ENCODE results near the gene OTUD1. TPM values are rescaled to one million over a fixed set of nuclear protein-coding genes. Genes with fewer than 3 reads are reported as not detected.

The OTUD1 gene
- total and polyA plus RNA-seq, 10 of the 15 experiments (the other 5 are each of a cell fraction or from before 2014, with no cell fraction given): 0.18 to 1.6 (median 0.63) TPM; not detected in 1

DNA sequence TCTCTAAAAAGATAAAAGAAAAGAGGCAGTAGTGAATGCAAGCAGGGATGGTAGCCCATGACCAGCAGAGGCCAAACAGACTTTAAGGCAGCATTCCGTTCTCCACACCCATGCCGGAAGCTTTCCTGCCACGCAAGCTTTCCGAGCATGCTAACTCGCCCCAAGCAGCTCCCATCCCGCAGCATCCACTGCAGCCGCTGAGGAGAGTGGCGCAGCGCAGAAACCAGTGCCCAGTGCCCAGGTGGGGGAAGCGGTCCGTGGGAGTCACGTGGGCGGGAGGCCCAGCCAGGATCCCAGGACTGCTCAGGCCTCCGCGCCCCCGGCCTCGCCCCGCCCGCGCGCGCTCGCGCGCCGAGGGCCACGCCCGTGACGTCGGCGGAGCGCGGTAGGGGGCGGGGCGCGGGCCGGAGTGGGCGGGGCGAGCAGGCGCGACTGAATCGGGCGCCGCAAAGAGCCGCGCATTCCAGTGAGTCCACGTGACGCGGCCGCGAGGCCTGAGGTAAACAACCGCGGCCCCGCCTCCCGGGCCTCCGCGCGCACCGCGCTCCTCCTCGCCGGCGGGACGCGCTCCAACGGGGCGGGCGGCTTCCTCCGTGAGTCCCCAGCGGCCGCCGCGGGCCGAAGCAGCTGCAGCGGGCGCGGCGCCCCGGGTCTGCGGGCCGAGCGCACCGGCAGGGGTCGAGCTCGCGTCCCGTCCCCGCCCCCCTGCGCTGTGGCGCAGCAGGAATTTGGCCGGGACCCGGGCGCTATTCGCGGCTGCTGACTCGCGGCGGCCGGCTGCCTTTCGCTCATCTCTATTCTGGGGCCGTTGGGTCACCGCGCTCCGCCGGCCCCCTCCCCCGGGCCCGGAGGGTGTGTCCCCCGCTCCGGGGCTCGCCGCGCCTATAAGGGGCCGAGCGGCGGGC, at the start of gene OTUD1 (continued):
- TF ChIP-seq, protein P1, sequence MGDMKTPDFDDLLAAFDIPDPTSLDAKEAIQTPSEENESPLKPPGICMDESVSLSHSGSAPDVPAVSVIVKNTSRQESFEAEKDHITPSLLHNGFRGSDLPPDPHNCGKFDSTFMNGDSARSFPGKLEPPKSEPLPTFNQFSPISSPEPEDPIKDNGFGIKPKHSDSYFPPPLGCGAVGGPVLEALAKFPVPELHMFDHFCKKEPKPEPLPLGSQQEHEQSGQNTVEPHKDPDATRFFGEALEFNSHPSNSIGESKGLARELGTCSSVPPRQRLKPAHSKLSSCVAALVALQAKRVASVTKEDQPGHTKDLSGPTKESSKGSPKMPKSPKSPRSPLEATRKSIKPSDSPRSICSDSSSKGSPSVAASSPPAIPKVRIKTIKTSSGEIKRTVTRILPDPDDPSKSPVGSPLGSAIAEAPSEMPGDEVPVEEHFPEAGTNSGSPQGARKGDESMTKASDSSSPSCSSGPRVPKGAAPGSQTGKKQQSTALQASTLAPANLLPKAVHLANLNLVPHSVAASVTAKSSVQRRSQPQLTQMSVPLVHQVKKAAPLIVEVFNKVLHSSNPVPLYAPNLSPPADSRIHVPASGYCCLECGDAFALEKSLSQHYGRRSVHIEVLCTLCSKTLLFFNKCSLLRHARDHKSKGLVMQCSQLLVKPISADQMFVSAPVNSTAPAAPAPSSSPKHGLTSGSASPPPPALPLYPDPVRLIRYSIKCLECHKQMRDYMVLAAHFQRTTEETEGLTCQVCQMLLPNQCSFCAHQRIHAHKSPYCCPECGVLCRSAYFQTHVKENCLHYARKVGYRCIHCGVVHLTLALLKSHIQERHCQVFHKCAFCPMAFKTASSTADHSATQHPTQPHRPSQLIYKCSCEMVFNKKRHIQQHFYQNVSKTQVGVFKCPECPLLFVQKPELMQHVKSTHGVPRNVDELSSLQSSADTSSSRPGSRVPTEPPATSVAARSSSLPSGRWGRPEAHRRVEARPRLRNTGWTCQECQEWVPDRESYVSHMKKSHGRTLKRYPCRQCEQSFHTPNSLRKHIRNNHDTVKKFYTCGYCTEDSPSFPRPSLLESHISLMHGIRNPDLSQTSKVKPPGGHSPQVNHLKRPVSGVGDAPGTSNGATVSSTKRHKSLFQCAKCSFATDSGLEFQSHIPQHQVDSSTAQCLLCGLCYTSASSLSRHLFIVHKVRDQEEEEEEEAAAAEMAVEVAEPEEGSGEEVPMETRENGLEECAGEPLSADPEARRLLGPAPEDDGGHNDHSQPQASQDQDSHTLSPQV (IDR thresholded peaks at IDR 0.05): no peak
- TF ChIP-seq, protein P2, sequence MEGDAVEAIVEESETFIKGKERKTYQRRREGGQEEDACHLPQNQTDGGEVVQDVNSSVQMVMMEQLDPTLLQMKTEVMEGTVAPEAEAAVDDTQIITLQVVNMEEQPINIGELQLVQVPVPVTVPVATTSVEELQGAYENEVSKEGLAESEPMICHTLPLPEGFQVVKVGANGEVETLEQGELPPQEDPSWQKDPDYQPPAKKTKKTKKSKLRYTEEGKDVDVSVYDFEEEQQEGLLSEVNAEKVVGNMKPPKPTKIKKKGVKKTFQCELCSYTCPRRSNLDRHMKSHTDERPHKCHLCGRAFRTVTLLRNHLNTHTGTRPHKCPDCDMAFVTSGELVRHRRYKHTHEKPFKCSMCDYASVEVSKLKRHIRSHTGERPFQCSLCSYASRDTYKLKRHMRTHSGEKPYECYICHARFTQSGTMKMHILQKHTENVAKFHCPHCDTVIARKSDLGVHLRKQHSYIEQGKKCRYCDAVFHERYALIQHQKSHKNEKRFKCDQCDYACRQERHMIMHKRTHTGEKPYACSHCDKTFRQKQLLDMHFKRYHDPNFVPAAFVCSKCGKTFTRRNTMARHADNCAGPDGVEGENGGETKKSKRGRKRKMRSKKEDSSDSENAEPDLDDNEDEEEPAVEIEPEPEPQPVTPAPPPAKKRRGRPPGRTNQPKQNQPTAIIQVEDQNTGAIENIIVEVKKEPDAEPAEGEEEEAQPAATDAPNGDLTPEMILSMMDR (IDR thresholded peaks at IDR 0.05 in 2 of 3, conservative IDR thresholded peaks at IDR 0.05 in 1 of 3; ENCODE audit: control insufficient read depth in 2 of 3, extremely low read depth in 1 of 3, insufficient read depth in 1 of 3, low read depth in 3 of 3, low read length in 3 of 3): no peak
- TF ChIP-seq STAT1 (conservative IDR thresholded peaks at IDR 0.05): no peak
- TF ChIP-seq SPI1 (IDR thresholded peaks at IDR 0.05; ENCODE audit: borderline replicate concordance, insufficient read depth, low read depth, low read length): peak; percentile 3; the same call in 1 of the 2 replicates
- no peak for TF ChIP-seq MEF2A (IDR thresholded peaks at IDR 0.05; ENCODE audit: insufficient read depth, low read depth, low read length)
- TF ChIP-seq YY1 (IDR thresholded peaks at IDR 0.05; ENCODE audit: low read depth, low read length): no peak
- no peak for TF ChIP-seq JUNB (IDR thresholded peaks at IDR 0.05)
- TF ChIP-seq TARDBP (IDR thresholded peaks at IDR 0.05; ENCODE audit: borderline replicate concordance): no peak
- TF ChIP-seq IKZF1 (conservative IDR thresholded peaks at IDR 0.05): peak; percentile 62
- TF ChIP-seq, protein P3, sequence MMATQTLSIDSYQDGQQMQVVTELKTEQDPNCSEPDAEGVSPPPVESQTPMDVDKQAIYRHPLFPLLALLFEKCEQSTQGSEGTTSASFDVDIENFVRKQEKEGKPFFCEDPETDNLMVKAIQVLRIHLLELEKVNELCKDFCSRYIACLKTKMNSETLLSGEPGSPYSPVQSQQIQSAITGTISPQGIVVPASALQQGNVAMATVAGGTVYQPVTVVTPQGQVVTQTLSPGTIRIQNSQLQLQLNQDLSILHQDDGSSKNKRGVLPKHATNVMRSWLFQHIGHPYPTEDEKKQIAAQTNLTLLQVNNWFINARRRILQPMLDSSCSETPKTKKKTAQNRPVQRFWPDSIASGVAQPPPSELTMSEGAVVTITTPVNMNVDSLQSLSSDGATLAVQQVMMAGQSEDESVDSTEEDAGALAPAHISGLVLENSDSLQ (IDR thresholded peaks at IDR 0.05): no peak
- TF ChIP-seq, protein P4, sequence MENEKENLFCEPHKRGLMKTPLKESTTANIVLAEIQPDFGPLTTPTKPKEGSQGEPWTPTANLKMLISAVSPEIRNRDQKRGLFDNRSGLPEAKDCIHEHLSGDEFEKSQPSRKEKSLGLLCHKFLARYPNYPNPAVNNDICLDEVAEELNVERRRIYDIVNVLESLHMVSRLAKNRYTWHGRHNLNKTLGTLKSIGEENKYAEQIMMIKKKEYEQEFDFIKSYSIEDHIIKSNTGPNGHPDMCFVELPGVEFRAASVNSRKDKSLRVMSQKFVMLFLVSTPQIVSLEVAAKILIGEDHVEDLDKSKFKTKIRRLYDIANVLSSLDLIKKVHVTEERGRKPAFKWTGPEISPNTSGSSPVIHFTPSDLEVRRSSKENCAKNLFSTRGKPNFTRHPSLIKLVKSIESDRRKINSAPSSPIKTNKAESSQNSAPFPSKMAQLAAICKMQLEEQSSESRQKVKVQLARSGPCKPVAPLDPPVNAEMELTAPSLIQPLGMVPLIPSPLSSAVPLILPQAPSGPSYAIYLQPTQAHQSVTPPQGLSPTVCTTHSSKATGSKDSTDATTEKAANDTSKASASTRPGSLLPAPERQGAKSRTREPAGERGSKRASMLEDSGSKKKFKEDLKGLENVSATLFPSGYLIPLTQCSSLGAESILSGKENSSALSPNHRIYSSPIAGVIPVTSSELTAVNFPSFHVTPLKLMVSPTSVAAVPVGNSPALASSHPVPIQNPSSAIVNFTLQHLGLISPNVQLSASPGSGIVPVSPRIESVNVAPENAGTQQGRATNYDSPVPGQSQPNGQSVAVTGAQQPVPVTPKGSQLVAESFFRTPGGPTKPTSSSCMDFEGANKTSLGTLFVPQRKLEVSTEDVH (IDR thresholded peaks at IDR 0.05; ENCODE audit: low read depth, partially characterized antibody): no peak
- no peak for TF ChIP-seq ASH2L (IDR thresholded peaks at IDR 0.05; ENCODE audit: borderline replicate concordance, low read depth)
- no peak for TF ChIP-seq YBX1 (IDR thresholded peaks at IDR 0.05)
- no peak; the same call in 1 of the 2 replicates for TF ChIP-seq TBL1XR1 (IDR thresholded peaks at IDR 0.05; ENCODE audit: low read depth, low read length)
- TF ChIP-seq ZNF384 (IDR thresholded peaks at IDR 0.05; ENCODE audit: borderline replicate concordance, low read depth, low read length): no peak
- 0 out of 2 replicates have a peak, but pooled peaks have one; percentile 46 for TF ChIP-seq CREM (IDR thresholded peaks at IDR 0.05; ENCODE audit: low read depth)
- TF ChIP-seq KDM1A (IDR thresholded peaks at IDR 0.05; ENCODE audit: borderline replicate concordance): no peak
- TF ChIP-seq CBX5 (IDR thresholded peaks at IDR 0.05; ENCODE audit: low read depth): 0 out of 2 replicates have a peak, but pooled peaks have one; percentile 29
- TF ChIP-seq POLR2A (IDR thresholded peaks at IDR 0.05; ENCODE audit: low read depth, low read length): peak; percentile 76
- TF ChIP-seq NFYA (IDR thresholded peaks at IDR 0.05; ENCODE audit: borderline replicate concordance, low read depth, low read length): no peak

Data from GM12878 (cell line).